Breast epithelium (tissue), 4 donors: ENCODE measurements around the gene FANCD2. TPM values are rescaled to one million over a fixed set of nuclear protein-coding genes. Genes with fewer than 3 reads are reported as not detected.
"Not testable (repeated sequence)": the region's sequence is repeated elsewhere in the genome, so short reads cannot be mapped to it uniquely, and the experiment has no call there.

Experiments
- DNase-seq, 2 donors: peaks; one replicate each; pipeline ENCODE4 v3.0.0-alpha.2; 2019; ENCODE audit warnings: low spot score in 2 of 2
- H3K27ac ChIP-seq, 2 donors: fragments of 200-600 bp; sonication (generic) in 1 of 2; one replicate each; pipeline ENCODE4 v1.5.1; 2016 to 2019; ENCODE audit warnings: mild to moderate bottlenecking in 1 of 2
- H3K27me3 ChIP-seq, 2 donors: fragments of 200-600 bp; sonication (generic) in 1 of 2; one replicate each; pipeline versions ENCODE4 v1.5.1 to v1.6.0; 2017 to 2019; ENCODE audit warnings: control low read depth in 1 of 2, mild to moderate bottlenecking in 1 of 2
- H3K36me3 ChIP-seq: fragments of 200-600 bp; one replicate; pipeline ENCODE4 v1.5.1; 2019
- H3K4me1 ChIP-seq, 2 donors: fragments of 200-600 bp; sonication (generic); one replicate each; pipeline ENCODE4 v1.5.1; 2016 to 2019; ENCODE audit warnings: control low read depth in 1 of 2
- H3K4me3 ChIP-seq, 3 donors: fragments of 200-600 bp; sonication (generic); 1 replicate in 2 of 3; 2 replicates in 1 of 3; pipeline ENCODE4 v1.5.1; 2016 to 2019; ENCODE audit warnings: mild to moderate bottlenecking in 3 of 3, moderate library complexity in 2 of 3
- H3K9me3 ChIP-seq, 2 donors: fragments of 200-600 bp; sonication (generic) in 1 of 2; one replicate each; pipeline ENCODE4 v1.5.1; 2016 to 2019; ENCODE audit warnings: control low read depth in 1 of 2
- CTCF ChIP-seq, 3 donors: fragments of 450-650 bp; IDR thresholded peaks; one replicate each; pipeline ENCODE4 v1.5.1; 2016 to 2017; ENCODE audit warnings: antibody characterized with exemption in 3 of 3, mild to moderate bottlenecking in 3 of 3, moderate library complexity in 3 of 3
- POLR2A ChIP-seq: fragments of 450-650 bp; IDR thresholded peaks from one replicate; pipeline ENCODE4 v1.6.1; 2016; ENCODE audit warnings: antibody characterized with exemption, mild to moderate bottlenecking, moderate library complexity
- POLR2AphosphoS5 ChIP-seq, 3 donors: sonication (generic); formaldehyde crosslinking; IDR thresholded peaks; one replicate each; pipeline ENCODE4 v1.6.1; 2017; ENCODE audit warnings: antibody characterized with exemption in 3 of 3
- intact Hi-C: fragments of 100-400 bp; cut with DNase I; formaldehyde crosslinking; loops from one replicate; pipeline ENCODE4 v1.15.1; 2023; ENCODE audit warnings: low total_unique reads
- total RNA-seq, 3 donors: library from RNA; depleted of rRNA; stranded (reverse); fragments of >200 nt; gene quantifications; one replicate each; pipeline ENCODE4 v1.1.0, GENCODE V29; 2016

The FANCD2 gene
- total RNA-seq, 3 donors from 2014 or later, result 3.7 to 12.9 (median 6.2) TPM

GRCh38 chr3:10121064-10121463, 94.8 kb downstream of the FANCD2 start:
- Histone ChIP-seq H3K27ac (no peak overlapping the region), H3K36me3 (no peaks in the 10 kb centered on the region), H3K4me3 (no peak overlapping the region), H3K9me3 (no peaks in the 10 kb centered on the region), H3K27me3 (no peaks in the 10 kb centered on the region), H3K4me1 (peaks cover 0 to 4% of the 10 kb centered on the region in 2 donors)
- DNase-seq, result no peak
- TF ChIP-seq POLR2AphosphoS5 (IDR thresholded peaks at IDR 0.05) (no peak), CTCF (IDR thresholded peaks at IDR 0.05) (no peak)
- intact Hi-C loops, result no loop called here

GRCh38 chr3:10122724-10123123, 96.5 kb downstream of the FANCD2 start:
- H3K36me3 ChIP-seq, result no peaks in the 10 kb centered on the region
- intact Hi-C loops, result no loop called here

GRCh38 chr3:10135872-10136271, 109.6 kb downstream of the FANCD2 start:
- H3K27me3 ChIP-seq, intact Hi-C loops, H3K27ac ChIP-seq, H3K4me3 ChIP-seq, H3K4me1 ChIP-seq, H3K9me3 ChIP-seq, DNase-seq, H3K36me3 ChIP-seq: not testable (repeated sequence)

More at GRCh38 chr3:10122724-10123123, 96.5 kb downstream of the FANCD2 start:
- no peak for DNase-seq
- TF ChIP-seq POLR2AphosphoS5 (IDR thresholded peaks at IDR 0.05) (no peak), CTCF (IDR thresholded peaks at IDR 0.05) (no peak)
- Histone ChIP-seq H3K27me3 (no peaks in the 10 kb centered on the region), H3K9me3 (no peaks in the 10 kb centered on the region), H3K4me3 (no peak overlapping the region), H3K4me1 (no peaks in the 10 kb centered on the region), H3K27ac (no peak overlapping the region)

- Histone ChIP-seq H3K36me3 (no peaks in the 10 kb centered on the region), H3K4me1 (no peaks in the 10 kb centered on the region), H3K27ac (no peak overlapping the region), H3K9me3 (no peaks in the 10 kb centered on the region), H3K4me3 (no peak overlapping the region), H3K27me3 (no peaks in the 10 kb centered on the region)
- no peak for DNase-seq
- intact Hi-C loops, result no loop called here
- TF ChIP-seq POLR2A (no peak), POLR2AphosphoS5 (IDR thresholded peaks at IDR 0.05) (no peak), CTCF (IDR thresholded peaks at IDR 0.05) (no peak)
These were observed 110.3 kb downstream of the FANCD2 start for GRCh38 chr3:10136426-10137005.

GRCh38 chr3:10137178-10137577, 110.9 kb downstream of the FANCD2 start:
- intact Hi-C loops, result no loop called here
- Histone ChIP-seq H3K36me3 (no peaks in the 10 kb centered on the region), H3K27me3 (no peaks in the 10 kb centered on the region), H3K27ac (no peak overlapping the region), H3K4me1 (no peaks in the 10 kb centered on the region), H3K4me3 (no peak overlapping the region), H3K9me3 (no peaks in the 10 kb centered on the region)
- TF ChIP-seq POLR2A (no peak), POLR2AphosphoS5 (IDR thresholded peaks at IDR 0.05) (no peak), CTCF (IDR thresholded peaks at IDR 0.05) (no peak)
- no peak for DNase-seq
